T1000 (cell line): ENCODE results near the gene SORCS2.

Experiments
- DNase-seq: peaks from one replicate; lab custom pipeline; 2025; ENCODE audit warnings: mixed read lengths; lab: John Stamatoyannopoulos, UW

Gene SORCS2

DNA sequence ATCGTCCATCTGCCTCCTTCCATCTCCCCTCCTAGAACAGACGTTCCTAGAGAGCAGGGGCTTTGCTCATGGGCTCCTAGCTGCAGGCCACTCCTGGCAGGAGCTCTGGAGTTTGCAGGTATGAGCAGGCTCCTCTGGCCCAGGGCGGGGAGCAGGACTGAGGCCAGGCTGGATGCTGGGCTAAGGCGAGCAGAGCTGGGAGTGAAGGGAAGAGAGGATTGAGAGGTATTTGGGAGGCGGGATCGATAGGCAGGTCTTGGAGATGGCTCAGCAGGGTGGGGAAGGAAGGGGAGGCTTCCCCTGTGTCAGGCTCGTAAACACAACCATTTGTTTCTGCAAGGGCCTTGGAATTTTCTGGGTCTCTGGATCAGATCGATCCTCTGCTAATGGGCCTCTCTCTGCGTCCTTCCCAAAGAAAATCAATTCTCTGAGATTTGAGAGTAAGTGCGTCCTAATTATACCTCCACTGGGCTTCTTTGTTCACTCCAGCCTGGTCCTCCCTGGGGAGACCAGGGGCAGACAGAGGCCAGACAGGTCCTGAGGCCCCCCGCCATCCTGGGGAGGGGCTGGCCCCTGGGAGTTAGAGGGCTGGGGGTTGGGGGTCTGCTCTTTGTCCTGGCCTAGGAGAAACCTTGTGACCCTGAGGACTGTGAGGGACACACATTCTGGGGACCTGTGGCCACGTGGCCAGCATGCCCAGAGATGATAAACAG lies 337.2 kb downstream of the SORCS2 start:
- DNase-seq = no peak

DNA sequence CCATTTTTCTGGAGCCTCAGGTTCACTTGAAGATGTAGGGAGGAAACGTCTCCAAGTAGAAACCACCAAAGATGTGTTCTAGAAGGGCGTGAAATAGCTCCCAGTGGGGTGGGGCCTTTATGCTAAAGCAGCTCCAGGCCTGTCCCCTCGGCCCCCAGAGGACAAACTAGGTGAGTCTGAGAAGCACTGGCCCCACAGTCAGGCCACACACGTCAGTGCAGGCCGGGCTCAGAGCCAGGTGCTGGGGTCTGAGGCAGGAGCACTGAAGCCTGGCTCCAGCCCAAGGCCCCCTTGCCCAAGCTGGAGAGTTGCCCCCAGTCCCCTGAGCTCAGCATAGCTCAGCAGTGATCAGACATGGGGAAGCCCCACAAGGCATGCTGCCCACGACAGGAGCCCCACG lies 337.7 kb downstream of the SORCS2 start:
- no peak for DNase-seq

GRCh38 chr4:7530932-7531639 lies 338.7 kb downstream of the SORCS2 start:
- no peak for DNase-seq

DNA sequence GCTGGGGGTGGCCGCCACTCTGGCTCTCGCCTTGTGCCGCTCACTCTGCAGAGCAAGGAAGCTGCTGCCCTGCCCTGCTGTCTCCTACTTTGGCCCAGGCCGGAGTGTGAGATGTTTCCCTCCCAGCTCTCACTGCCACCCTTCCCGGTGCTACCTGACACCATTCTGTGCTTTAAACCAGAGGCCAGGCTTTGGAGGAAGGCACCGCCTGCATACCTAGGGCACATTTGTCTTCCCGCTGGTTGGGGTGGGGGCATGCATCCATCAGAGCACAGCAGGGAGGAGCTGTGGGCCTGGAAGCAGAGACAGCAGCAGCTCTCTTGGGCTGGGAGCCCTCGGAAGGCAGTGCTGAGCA lies 339.3 kb downstream of the SORCS2 start:
- no peak for DNase-seq

- no peak for DNase-seq
Observed at GRCh38 chr4:7532043-7532442, 339.7 kb downstream of the SORCS2 start.

- DNase-seq = no peak
Observed at GRCh38 chr4:7533267-7533666, 340.9 kb downstream of the SORCS2 start.

GRCh38 chr4:7535094-7535493 lies 342.8 kb downstream of the SORCS2 start:
- no peak for DNase-seq

- DNase-seq = no peak
Observed at GRCh38 chr4:7535619-7536018, 343.3 kb downstream of the SORCS2 start.

DNA sequence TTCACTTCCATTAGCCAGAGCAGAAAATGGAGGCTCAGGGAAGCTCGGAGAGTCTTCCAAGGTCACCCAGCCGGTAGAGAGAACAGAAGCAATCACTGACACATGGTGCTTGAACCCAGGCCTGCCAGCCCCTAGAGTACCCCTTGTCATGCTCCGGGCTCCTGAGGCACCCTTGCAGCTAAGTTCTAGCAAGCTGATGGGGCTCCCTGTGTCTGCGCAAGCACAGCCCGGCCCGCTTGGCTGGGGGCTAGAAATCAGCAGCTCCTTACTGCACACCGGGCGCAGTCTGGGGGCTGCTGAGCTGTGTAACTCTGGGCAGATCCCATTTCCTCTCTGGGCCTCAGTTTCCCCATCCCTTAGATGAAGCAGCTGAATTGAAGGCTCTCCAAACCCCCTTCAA lies 344.5 kb downstream of the SORCS2 start:
- no peak for DNase-seq

DNA sequence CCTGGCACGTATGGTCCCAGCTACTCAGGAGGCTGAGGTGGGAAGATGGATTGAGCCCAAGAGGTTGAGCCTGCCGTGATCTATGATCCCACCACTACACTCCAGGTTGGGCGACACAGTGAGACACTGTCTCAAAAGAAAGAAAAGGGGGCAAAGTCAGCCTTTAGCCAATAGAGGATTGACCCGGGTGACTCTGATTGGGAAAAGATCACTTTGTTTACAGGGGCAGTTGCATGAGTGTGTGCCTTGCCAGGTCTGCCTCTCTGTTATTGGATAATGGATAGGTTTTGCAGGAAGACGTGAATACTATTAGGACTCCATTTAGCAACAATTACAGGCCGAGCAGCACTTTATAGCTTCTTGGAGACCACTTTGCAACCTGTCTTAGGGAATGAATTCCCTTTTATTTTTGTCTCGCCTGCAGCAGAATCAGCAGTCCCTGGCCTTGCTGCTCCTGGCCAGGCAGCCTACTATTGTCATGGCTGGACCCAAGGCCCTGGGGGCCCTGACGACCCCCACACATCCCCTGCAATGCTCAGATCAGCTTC lies 345.6 kb downstream of the SORCS2 start:
- DNase-seq = no peak

- DNase-seq = no peak
Observed at GRCh38 chr4:7538518-7538917, 346.2 kb downstream of the SORCS2 start.

DNA sequence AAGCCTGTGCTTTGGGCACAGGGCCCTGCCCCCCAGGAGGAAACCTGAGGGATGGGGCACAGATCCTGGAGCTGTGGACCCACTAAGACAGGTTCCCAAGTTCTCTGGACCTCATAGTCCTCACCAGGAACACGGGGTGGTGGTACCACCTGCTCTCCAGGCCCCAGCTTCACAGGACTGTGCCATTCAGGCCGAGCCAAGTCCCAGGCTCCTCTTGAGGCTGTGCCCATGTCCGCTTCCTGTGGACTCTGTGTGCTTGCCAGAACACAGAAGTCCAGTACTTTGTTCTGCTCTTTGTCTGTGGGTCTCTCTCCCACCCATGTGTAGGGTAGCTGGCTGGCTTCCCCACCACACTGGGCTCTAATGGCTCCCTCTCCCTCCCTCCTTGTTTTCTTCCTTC lies 346.8 kb downstream of the SORCS2 start:
- no peak for DNase-seq

GRCh38 chr4:7539659-7540058 lies 347.3 kb downstream of the SORCS2 start:
- peak; percentile 91 for DNase-seq

DNA sequence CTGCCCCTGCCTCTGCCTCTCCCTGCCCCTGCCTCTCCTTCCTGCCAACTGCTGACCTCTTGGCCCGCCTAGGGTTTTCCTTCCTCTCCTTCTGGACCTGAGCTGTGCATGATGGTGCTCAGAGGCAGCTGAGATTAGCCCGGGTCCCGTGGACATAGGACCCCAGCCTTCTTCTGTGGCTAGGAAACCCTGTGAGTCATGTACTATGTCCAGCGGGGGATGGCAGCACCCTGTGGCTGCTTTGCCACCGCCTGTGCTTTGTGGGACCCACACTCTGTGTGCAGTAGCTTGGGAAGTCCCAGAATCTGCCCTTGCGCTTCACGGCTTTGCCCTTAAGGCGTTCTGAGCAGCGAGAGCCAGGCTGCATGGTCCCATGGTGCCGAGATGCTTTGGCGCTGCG lies 347.9 kb downstream of the SORCS2 start:
- DNase-seq = peak; percentile 50

DNA sequence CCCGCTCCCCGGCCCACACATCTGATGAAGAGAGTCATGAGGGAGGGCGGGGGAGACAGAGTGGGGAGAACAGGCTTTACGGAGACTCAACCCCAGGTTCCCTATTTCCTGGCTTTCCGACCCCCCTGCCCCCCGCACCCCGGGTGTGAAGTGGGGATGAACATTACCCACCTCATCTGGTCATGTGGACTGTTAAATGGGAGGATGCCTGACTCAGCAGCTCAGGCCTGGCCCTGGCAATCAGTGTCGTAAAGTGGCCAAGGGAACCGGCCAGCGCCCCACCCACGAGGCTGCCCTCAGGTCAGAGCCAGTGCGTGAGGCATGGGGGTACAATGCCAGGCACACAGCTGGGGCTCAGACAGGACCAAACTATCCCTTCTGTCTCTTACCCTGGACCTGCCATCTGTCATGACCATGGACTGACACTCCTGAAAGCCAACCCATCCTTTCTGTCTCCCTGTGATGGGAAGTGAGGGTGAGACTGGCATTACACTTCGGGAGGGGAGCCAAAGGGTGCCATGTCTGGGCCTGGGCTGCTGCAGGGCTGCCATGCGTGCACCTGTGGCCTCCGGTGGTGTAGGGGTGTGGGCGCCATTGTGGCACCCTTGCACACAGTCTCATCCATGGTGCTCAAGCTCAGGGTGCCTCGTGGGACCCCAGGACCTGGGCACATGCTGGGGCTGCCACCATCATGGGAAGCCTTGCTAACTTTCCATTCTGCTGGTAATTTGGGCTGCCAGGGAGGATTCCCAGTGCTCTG lies 348.5 kb downstream of the SORCS2 start:
- DNase-seq = no peak

- no peak for DNase-seq
Observed at GRCh38 chr4:7541414-7541810, 349.1 kb downstream of the SORCS2 start.

DNA sequence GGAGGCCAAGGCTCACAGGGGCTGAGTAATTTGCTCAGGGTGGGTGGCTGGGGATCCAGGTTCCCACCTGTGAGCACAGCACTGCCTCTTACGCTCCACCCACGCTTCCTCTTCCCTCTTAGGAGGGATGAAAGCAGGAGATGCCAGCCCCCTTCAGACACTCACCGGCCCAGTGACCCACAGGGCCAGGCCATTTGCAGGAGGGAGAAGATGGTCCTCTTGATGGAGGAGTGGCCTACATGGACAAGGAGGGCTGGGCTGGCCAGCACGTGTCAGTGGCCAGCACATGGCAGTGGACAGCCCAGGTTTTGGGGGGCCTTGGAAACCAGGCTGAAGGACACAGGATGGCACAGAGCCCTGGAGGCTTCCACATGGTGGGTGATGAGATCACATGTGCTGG lies 350.4 kb downstream of the SORCS2 start:
- DNase-seq = no peak

DNA sequence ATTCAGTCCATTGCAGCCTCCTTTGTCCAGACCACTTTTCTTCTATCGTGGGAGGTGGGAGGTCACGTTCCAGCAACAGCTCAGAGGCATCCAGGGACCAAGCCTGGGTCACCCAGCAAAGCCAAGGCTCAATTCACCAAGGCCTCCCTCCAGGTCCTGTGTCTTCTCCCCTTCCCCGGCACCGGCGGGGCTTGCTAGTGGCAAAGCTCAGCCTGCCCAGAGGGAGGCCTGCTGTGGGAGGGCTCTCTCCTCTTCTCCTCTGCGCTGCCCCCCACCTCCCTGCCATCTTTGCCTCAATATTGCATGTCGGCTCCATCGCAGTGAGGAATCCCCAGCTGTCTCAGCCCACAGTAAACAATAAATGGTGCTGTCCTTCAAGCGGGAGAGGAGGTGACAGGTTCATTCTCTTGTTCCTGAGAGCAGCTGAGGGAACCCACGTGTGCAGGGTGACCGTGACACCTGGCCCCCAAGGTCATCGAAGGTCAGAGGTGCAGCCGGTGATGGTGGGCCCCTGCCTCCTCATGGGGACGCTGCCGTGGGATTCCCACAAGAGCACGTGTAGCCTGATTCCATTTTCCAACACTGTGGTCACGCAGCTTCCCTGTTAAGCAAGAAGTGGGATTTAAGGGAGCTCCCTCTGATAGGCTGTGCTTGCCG lies 353.9 kb downstream of the SORCS2 start:
- no peak for DNase-seq

DNA sequence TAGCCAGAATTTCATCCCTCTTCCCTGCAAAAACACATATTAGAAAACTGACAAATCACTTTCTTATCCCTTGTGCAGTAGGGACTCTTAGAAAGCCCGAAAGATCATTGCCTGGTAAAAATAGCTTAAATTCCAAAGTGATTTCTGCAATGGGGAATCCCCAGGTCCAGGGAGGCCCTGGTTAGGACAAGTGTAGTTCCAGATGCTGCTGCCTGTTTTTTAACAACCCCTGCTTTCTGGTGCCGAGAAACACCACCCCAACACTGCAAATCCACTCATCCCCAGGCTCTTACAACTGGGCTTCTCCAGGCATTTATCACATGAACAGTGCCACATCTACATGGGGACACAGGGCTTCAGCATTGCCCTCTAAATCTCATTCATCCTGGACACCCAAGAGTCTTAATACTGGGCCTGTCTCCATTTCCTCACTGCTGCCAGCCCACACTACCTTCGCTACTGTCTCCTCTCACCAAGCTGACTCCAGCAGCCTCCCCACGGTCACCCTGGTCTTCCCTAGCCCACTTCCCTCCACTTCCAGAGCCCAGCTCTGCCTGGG lies 354.6 kb downstream of the SORCS2 start:
- DNase-seq = no peak

- DNase-seq = peak; percentile 41
Observed at GRCh38 chr4:7547368-7548040, 355.2 kb downstream of the SORCS2 start.

DNA sequence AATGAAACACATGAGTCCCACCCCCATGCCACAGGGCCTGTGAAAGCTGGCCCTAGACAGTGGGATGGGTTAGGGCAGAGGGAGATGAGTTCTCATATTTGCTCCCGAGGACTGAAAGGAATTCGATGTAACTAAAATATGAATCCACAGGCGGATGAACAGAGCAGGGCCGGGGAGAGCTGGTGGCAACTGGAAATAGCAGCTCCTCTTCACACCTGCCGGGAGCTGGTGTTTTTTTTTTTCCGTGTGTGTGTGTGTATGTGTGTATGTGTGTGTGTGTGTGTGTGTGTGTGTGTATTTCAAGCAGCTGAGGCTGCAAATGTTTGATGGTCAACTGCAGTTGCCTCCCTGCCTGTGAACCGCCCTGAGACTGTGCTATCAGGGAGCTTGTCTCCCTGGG lies 357.5 kb downstream of the SORCS2 start:
- no peak for DNase-seq
